Measurements from ENCODE around the gene RCL1.
"Not testable (repeated sequence)": the region's sequence is repeated elsewhere in the genome, so short reads cannot be mapped to it uniquely, and the experiment has no call there.

GRCh38 chr9:4783191-4783590 is 9.6 kb upstream of the RCL1 start:
- not testable (repeated sequence) for TF ChIP-seq CTCF (conservative IDR thresholded peaks at IDR 0.05; ENCODE audit: low read depth, low read length); EZH2 (IDR thresholded peaks at IDR 0.05; ENCODE audit: low read length, unreplicated experiment)

All from PC-3 (cell line).